Activated naive CD8-positive, alpha-beta T cell (primary cell): ENCODE data around the gene PDP2.

Experiments used
- H3K27ac Mint-ChIP-seq: one replicate; pipeline ENCODE4 v1.8.0; 2021; ENCODE audit warnings: mixed read lengths
- H3K27me3 Mint-ChIP-seq: one replicate; pipeline ENCODE4 v1.8.0; 2021; ENCODE audit warnings: mixed read lengths
- H3K36me3 Mint-ChIP-seq: one replicate; pipeline ENCODE4 v1.8.0; 2021; ENCODE audit warnings: mixed read lengths
- H3K4me1 Mint-ChIP-seq: one replicate; pipeline ENCODE4 v1.8.0; 2021; ENCODE audit warnings: low read depth, mixed read lengths
- H3K4me3 Mint-ChIP-seq: one replicate; pipeline ENCODE4 v1.8.0; 2021; ENCODE audit warnings: mild to moderate bottlenecking, mixed read lengths
- H3K9me3 Mint-ChIP-seq: one replicate; pipeline ENCODE4 v1.8.0; 2021; ENCODE audit warnings: low read depth, mixed read lengths

Gene PDP2

DNA sequence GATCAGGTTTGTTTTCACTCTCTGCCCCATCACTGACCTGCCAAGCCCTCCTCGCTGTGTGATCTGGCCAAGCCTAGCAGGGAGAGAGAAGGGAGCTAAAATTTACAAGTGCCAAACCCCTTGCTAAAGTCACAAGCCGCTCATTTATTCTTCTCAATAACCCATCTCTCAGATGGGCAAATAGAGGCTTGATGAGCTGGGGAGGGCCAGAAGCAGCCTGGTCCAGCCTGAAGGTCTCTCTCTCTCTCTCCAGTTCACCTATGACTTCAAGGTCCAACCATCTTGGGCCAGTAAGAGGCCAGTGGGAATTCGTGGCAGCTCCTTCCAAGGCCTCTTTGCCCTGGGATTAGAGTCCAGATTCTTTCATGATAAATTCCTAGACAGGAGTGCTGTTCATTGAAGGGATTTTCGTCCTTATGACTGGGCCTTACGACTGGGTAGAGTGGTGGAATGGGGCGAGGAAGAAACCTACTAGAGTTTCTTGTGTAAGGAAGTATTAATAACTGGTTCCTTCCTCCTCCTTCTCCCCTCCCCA is 32.7 kb upstream of the PDP2 start:
- Mint-ChIP-seq H3K27ac (no peak overlapping the region), H3K4me1 (peaks cover 4% of the 10 kb centered on the region), H3K27me3 (peaks cover 23% of the 10 kb centered on the region), H3K4me3 (no peak overlapping the region), H3K36me3 (no peaks in the 10 kb centered on the region), H3K9me3 (no peaks in the 10 kb centered on the region)

DNA sequence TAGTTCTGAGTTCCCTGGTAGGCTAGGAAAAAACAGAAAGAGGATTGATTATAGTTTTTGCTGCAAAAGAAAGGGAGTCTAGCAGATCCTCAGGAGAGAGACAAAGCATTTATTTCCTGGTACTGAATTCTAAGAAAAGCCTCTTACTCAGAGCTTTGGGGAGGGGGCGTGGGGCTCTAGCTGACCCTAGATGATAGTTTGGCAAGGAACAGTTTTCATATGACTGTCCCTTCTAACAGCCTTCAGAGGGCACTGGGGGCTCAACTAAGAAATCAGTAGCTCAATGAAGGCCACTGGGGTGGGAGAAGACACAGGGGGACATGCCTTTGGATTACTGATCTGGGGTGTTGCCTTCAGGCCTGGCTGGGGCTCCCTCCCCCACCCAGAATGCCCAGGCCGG is 32.1 kb upstream of the PDP2 start:
- Mint-ChIP-seq H3K4me3 (no peak overlapping the region), H3K27me3 (peaks cover 19% of the 10 kb centered on the region)

GRCh38 chr16:66849021-66849420 is 31.3 kb upstream of the PDP2 start:
- Mint-ChIP-seq H3K36me3 (no peaks in the 10 kb centered on the region), H3K27ac (no peak overlapping the region), H3K4me3 (no peak overlapping the region), H3K27me3 (peaks cover 12% of the 10 kb centered on the region), H3K4me1 (peaks cover under 1% of the 10 kb centered on the region), H3K9me3 (no peaks in the 10 kb centered on the region)

More for the DNA sequence above, 32.1 kb upstream of the PDP2 start:
- no peaks in the 10 kb centered on the region for H3K9me3 Mint-ChIP-seq
- no peaks in the 10 kb centered on the region for H3K36me3 Mint-ChIP-seq
- H3K27ac Mint-ChIP-seq, result no peak overlapping the region
- H3K4me1 Mint-ChIP-seq, result peaks cover 4% of the 10 kb centered on the region

DNA sequence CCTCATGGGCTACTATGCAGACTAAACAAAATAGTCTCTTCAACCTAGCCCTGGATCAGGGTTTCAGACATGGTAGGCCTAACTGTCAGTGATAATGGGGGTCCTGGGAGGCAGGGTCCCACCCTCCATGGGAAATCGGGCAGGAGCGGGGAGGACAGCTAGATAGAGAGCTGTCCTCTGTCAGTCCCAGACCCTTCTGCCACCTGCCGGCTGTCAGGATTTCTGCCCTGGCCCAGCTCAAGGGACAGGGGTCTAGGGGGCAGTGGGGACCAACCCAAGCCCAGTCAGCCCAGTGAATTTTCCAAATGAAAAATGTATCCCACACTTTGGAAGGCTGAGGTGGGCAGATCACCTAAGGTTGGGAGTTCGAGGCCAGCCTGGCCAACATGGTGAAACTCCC is 30.8 kb upstream of the PDP2 start:
- Mint-ChIP-seq H3K9me3 (no peaks in the 10 kb centered on the region), H3K27me3 (peaks cover 12% of the 10 kb centered on the region), H3K36me3 (no peaks in the 10 kb centered on the region), H3K4me1 (no peaks in the 10 kb centered on the region), H3K27ac (no peak overlapping the region), H3K4me3 (no peak overlapping the region)

DNA sequence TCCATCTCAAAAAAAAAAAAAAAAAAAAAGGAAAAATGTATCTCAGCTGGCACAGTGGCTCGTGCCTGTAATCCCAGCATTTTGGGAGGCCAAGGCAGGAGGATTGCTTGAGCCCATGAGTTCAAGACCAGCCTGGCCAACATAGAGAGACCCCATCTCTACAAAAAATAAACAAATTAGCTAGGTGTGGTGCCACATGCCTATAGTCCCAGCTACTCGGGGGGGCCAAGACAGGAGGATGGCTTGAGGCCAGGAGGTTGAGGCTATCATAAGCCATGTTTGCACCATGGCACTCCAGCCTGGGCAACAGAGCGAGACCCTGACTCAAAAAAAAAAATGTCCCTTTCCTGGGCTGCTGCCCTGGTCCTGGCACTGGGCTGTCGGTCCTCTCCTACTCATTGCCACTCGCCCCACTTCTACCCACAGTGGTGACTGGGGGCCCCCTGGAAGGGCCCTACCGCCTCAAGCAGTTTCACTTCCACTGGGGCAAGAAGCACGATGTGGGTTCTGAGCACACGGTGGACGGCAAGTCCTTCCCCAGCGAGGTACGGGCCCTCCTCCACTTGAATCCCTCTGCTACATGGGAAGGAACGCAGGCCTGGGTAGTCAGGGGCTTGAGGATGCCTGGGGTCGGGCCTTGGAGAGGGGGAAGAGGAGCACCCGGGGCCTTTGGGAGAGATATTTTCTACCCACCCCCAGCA is 30.1 kb upstream of the PDP2 start:
- Mint-ChIP-seq H3K27ac (no peak overlapping the region), H3K27me3 (peaks cover 10% of the 10 kb centered on the region), H3K9me3 (no peaks in the 10 kb centered on the region), H3K4me1 (no peaks in the 10 kb centered on the region), H3K36me3 (no peaks in the 10 kb centered on the region), H3K4me3 (no peak overlapping the region)

DNA sequence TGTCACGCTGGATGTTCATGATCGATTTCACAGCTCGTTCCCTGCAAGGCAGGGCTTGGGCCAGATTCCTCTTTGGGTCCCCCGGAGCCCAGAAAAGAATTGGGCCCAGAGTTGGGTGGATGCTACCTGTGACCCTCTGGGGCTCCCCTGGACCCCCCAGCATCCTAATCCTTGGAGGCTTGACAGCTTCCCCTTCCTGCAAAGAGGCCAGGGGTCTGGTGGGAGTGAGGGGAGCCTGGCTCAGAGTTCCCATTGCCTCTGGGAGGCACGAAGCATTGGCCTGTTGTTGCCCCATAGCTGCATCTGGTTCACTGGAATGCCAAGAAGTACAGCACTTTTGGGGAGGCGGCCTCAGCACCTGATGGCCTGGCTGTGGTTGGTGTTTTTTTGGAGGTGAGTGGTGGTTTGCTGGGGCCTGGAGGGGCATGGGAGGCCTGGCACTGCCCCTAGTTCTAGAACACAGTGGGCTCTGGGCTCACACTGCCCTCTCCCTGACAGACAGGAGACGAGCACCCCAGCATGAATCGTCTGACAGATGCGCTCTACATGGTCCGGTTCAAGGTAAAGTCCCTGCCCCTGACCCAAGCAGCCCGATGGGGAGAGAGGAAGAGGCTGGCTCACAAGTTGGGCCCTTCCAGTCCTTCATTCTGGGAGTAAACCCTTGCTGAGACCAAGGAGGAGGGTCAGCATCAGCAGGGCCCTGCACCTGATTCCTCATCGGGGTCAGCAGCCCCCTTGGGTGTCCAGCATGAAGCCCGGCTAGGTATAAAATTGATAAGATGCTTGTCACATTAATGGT is 28.9 kb upstream of the PDP2 start:
- Mint-ChIP-seq H3K27ac (no peak overlapping the region), H3K9me3 (no peaks in the 10 kb centered on the region), H3K4me3 (no peak overlapping the region), H3K27me3 (peaks cover 2% of the 10 kb centered on the region), H3K4me1 (no peaks in the 10 kb centered on the region), H3K36me3 (no peaks in the 10 kb centered on the region)

- Mint-ChIP-seq H3K9me3 (no peaks in the 10 kb centered on the region), H3K27me3 (no peaks in the 10 kb centered on the region), H3K4me3 (no peak overlapping the region), H3K27ac (no peak overlapping the region), H3K36me3 (no peaks in the 10 kb centered on the region), H3K4me1 (no peaks in the 10 kb centered on the region)
Measured at GRCh38 chr16:66853261-66854139, 26.8 kb upstream of the PDP2 start.

DNA sequence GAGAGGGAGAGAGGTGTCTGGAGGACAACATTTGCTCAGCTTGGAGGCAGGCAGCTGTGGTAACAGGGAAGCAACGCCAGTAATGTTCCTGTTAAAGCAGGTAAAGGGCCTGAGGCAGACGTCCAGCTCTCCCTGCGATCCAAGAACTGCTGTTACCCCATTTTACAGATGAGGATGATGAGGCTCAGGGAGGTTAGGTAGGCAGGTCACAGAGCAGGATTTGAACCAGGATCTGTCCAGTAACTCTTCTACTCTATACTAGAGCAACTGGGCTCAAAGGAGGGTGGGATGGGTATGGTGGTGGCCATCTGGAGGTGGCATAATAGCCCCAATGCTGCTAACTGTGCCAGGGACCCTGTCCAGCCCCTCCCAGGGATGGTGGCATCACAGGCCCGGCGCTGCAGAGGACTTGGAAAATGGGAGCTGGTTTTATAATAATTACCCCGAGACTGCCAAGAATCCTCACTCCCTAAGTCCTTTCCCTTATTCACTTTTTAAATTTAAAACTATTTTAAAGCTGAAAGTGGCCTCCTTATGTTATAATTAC is 24.1 kb upstream of the PDP2 start:
- H3K27ac Mint-ChIP-seq, result no peak overlapping the region
- H3K27me3 Mint-ChIP-seq, result no peaks in the 10 kb centered on the region
- no peaks in the 10 kb centered on the region for H3K36me3 Mint-ChIP-seq
- H3K9me3 Mint-ChIP-seq, result no peaks in the 10 kb centered on the region
- no peaks in the 10 kb centered on the region for H3K4me1 Mint-ChIP-seq
- no peak overlapping the region for H3K4me3 Mint-ChIP-seq

DNA sequence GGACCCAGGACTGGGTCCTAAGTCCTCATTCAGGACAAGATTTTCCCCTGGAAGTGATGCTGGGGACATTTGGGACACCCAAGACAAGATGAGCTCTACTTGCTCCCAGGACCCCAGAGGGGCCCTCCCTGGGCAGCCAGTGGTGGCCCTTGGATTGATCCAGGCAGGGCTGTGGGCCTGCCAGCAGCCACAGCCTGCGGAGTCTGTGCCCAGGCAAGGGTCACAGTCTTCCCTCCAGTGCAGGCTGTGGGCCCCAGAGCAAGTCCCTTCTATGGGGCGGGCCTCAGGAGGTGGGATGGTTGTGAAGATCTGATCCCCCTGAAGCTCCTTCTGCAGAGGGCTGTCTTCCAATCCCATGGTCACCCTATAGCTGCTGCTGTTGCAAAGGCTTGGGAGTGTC is 23.5 kb upstream of the PDP2 start:
- H3K4me1 Mint-ChIP-seq, result no peaks in the 10 kb centered on the region
- no peaks in the 10 kb centered on the region for H3K9me3 Mint-ChIP-seq
- H3K27me3 Mint-ChIP-seq, result no peaks in the 10 kb centered on the region
- H3K4me3 Mint-ChIP-seq, result no peak overlapping the region
- no peaks in the 10 kb centered on the region for H3K36me3 Mint-ChIP-seq
- H3K27ac Mint-ChIP-seq, result no peak overlapping the region

GRCh38 chr16:66857437-66857836 is 22.9 kb upstream of the PDP2 start:
- Mint-ChIP-seq H3K4me3 (no peak overlapping the region), H3K4me1 (no peaks in the 10 kb centered on the region), H3K36me3 (no peaks in the 10 kb centered on the region), H3K27me3 (no peaks in the 10 kb centered on the region), H3K9me3 (no peaks in the 10 kb centered on the region), H3K27ac (no peak overlapping the region)

DNA sequence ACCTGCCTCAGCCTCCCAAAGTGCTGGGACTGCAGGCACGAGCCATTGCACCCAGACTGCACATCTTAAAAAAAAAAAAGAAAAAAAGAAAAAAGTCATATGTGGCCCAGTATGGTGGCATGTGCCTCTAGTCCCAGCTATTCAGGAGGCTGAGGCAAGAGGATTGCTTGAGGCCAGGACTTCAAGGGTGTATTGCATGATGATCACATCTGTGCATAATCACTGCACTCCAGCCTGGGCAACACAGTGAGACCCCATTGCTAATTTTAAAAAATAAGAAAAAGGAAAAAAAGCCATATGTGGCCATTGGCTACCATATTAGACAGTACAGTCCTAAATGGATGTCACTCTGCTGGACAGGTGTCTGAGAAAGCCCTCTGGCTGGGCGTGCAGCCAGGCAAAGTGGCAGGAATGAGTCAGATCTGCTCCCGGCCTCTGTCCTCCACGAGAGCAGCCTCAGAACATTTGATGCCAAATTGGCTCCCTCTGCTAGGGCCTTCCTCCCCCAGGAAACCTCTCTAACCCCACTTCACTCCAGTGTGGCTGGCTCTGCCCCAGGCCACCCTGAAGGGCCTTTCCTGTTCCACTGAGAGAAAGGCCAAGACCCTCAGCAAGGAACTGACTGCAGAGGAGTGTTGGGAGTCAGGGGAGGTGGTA is 21.4 kb upstream of the PDP2 start:
- Mint-ChIP-seq H3K4me1 (no peaks in the 10 kb centered on the region), H3K4me3 (no peak overlapping the region), H3K27ac (no peak overlapping the region)

DNA sequence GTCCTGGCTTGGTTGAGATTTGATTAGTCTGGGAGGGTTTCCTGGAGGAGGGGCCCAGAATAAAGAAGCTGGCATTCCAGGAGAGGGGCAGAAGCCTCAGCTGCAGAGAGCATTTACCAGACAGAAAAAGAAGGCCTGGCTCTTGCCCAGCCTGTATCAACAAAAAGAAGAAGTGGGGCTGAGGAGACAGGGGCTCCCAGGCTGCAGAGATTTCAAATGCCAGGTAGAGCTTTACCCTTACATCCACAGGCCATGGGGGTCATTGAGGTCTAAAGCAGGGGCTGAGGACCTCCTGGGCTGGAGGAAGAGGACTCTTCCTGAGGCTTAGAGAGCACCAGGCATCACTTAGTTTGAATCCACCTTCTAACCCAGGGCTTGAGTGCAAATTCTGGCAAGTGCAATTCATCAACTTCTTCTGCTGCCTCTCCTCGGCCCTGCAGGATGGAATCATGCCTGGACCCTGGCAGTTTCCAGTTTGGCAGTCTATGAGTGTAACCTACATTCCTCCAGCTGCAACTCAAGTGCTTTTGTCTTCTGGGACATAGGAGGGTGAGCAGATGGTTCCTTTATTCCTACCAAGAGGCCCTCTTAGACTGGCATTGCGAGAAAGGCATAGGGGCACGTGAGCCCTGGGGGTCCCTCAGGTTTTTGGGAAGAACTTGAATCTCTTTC is 20.8 kb upstream of the PDP2 start:
- no peaks in the 10 kb centered on the region for H3K9me3 Mint-ChIP-seq
- no peaks in the 10 kb centered on the region for H3K4me1 Mint-ChIP-seq
- no peaks in the 10 kb centered on the region for H3K27me3 Mint-ChIP-seq
- no peak overlapping the region for H3K4me3 Mint-ChIP-seq
- no peak overlapping the region for H3K27ac Mint-ChIP-seq
- H3K36me3 Mint-ChIP-seq, result no peaks in the 10 kb centered on the region

More for the DNA sequence above, 21.4 kb upstream of the PDP2 start:
- H3K9me3 Mint-ChIP-seq, result no peaks in the 10 kb centered on the region
- no peaks in the 10 kb centered on the region for H3K27me3 Mint-ChIP-seq
- no peaks in the 10 kb centered on the region for H3K36me3 Mint-ChIP-seq

GRCh38 chr16:66862023-66862520 is 18.2 kb upstream of the PDP2 start:
- no peak overlapping the region for H3K4me3 Mint-ChIP-seq

DNA sequence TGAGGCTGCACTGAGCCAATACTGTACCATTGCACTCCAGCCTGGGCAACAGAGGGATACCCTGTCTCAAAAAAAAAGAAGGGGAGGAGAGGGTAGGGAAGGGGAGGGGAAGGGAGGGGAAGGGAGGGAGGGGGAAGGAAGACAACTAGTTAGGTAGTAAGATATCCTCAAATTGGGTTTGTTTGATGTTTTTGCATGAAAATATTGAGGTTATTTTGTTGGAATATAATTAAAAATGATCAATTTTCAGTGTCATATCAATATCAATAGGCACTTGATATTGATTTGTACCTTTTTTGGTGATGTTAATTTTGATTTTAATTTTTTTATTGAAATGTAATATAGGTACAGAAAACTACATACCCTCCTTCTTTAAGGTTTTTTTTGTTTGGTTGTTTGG is 16.6 kb upstream of the PDP2 start:
- Mint-ChIP-seq H3K4me1 (peaks cover 2% of the 10 kb centered on the region), H3K27ac (no peak overlapping the region), H3K4me3 (no peak overlapping the region), H3K9me3 (no peaks in the 10 kb centered on the region), H3K27me3 (no peaks in the 10 kb centered on the region), H3K36me3 (no peaks in the 10 kb centered on the region)

More at GRCh38 chr16:66862023-66862520, 18.2 kb upstream of the PDP2 start:
- Mint-ChIP-seq H3K27me3 (no peaks in the 10 kb centered on the region), H3K27ac (no peak overlapping the region), H3K36me3 (no peaks in the 10 kb centered on the region), H3K4me1 (no peaks in the 10 kb centered on the region), H3K9me3 (no peaks in the 10 kb centered on the region)
